GM21825 (cell line): ENCODE data around the gene FBXW2.
"Not testable (repeated sequence)": the region's sequence is repeated elsewhere in the genome, so short reads cannot be mapped to it uniquely, and the experiment has no call there.

Source experiments
- ATAC-seq: cut with Tn5 transposase; IDR thresholded peaks from one replicate; pipeline ENCODE4 v1.9.1; 2021; ENCODE audit warnings: mild to moderate bottlenecking, moderate library complexity; ENCODE audit not compliant: unreplicated experiment

The FBXW2 gene, protein sequence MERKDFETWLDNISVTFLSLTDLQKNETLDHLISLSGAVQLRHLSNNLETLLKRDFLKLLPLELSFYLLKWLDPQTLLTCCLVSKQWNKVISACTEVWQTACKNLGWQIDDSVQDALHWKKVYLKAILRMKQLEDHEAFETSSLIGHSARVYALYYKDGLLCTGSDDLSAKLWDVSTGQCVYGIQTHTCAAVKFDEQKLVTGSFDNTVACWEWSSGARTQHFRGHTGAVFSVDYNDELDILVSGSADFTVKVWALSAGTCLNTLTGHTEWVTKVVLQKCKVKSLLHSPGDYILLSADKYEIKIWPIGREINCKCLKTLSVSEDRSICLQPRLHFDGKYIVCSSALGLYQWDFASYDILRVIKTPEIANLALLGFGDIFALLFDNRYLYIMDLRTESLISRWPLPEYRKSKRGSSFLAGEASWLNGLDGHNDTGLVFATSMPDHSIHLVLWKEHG

GRCh38 chr9:120792898-120793765, at the start of gene FBXW2:
Gene FBXW2 (minus strand): TSS chr9:120793416. CDS start chr9:120788258, 5,158 bp downstream.
- ATAC-seq = peak; percentile 93

DNA sequence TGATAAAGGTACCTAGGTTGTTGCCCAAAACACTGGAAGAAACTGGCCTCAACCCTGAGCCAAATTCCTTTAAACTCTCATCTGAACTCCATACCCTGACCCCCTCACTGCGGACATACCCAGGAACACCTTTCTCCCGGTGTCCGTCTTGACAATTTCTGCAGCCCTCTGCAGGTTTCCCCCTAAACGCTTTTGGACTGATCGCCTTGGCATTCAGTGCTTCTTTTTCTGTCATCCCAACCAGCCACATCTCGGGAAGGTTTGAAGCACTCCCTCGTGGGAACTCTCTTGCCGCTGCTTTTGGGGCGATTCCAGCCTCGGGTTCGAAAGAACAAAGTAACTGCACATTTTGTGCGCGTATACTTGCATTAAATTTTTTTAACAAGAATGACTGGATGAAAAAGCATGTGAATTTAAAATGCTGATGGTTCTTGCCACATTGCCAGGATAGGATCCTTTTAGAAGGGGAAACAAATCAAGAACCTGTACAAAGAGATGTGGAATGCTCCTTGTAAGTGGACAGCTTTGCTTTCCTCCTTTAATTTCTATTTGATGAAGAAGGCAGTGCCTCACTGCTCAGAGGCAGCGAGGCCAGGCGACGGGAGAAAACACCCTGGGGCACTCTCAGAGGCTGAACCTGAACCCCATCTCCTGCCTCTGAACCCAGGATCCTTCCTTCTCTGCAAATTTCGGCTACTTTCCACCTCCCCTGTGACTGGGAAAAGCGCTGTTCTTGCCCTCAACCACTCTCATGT, 48.9 kb upstream of the FBXW2 start:
- no peak for ATAC-seq

GRCh38 chr9:120839146-120839545, 45.9 kb upstream of the FBXW2 start:
- no peak for ATAC-seq

DNA sequence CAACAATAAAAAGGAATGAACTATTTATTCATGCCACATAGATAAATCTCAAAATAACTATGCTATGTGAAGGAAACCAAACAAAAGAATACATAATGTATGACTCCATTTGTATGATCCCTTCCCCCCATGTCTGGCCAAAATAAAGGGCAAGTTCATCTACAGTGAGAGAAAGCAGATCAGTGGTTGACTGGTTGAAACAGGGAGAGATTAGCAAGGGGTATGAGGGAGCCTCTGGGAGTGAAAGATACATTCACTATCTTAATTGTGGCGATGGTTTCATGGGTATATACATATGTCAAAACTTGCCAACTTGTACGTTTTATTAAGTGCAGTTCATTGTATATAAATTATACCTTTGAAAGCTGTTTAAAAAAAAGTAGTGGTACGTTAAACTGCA, 44.7 kb upstream of the FBXW2 start:
- no peak for ATAC-seq

GRCh38 chr9:120833325-120833724, 40.1 kb upstream of the FBXW2 start:
- ATAC-seq = no peak

DNA sequence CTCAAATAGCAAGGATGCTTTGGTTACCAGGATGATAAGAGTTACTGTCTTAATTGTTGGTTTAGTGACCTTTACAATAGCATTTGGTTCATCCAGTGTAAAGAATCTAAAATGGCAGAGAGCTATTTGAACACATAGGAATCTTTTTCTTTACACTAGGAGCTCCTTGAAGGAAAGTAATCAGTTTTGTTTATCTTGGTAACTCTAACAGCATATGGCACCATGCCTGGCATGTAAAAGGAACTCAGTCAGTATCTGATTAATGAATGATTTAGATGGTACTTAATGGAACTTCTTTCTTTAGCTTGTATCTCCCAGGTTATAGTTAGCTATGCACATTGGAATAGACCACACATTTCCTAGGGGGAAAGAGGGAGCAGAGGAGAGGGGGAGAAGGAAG, 39.6 kb upstream of the FBXW2 start:
- no peak for ATAC-seq

- no peak for ATAC-seq
Measured at GRCh38 chr9:120830865-120831264, 37.6 kb upstream of the FBXW2 start.

DNA sequence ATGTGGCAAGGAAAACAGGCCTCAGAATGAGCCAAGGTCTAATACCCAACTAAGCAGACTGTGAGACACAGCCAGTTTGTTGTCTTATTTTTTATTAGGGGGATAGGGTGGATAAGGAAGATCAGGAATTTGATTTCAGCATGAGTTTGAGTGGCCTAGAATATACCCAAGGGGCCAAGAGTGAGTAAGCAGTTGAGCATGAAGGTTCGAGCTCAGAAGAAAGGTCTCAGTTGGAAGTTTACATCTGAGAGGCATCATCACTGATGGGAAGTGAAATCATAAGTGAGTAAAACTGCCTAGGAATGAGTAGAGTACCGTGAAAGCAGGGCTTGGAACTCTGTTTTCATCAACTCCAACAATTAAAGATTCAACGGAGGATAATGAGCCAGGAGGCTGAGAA, 36.9 kb upstream of the FBXW2 start:
- ATAC-seq = no peak

GRCh38 chr9:120829650-120830049, 36.4 kb upstream of the FBXW2 start:
- ATAC-seq = no peak

DNA sequence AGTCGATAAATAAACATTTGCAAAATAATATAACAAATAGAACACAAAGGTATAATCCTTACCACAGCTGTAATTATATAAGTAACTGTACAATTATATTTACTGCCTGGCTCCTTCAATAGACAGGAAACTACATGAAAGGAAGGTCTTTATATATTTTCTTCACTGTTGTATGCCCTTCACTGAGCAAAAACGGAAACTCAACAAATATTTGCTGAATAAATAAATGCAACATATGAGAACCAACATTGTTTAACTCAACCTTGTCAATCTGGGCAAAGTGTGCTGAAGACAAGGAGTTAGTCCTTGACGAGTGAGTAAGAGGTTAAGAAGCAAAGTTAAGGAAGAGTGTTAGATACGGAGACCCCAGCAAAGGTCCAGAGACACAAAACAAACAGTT, 26.9 kb upstream of the FBXW2 start:
- no peak for ATAC-seq

DNA sequence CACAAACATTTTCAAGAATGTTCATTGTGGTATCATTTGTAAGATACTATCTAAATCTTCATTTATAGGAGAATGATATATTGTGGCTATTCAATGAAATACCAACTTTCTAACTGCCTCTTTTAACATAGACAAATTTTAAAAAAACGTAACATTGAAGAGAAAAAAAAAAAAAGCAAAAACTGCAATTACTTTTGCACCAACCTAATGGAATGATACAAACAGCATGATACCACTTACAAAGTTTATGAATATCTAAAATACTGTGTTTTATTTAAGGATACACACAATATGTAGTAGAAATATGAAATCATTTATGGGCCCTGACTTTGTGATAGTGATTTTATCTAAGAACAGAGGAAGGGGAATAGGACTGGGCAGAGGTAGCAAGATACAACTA, 25.4 kb upstream of the FBXW2 start:
- no peak for ATAC-seq

DNA sequence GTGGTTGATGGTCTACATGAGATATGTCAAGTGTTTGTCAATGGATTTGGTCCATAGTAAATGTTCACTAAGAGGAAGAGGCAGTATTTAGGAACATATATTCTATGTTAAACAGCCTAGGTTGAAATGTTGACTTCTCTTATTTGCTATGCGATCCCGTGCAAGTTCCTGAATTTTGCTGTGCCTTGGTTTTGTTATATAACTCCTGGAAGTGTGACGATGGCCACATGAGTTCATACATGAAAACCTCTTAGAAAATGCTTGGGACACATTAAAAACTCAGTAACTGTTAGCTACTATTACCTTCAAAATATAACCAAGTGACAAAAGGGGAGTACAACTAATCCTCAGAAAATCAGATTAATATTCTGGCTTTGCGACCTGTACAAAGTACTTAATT, 21.9 kb upstream of the FBXW2 start:
- ATAC-seq = no peak

DNA sequence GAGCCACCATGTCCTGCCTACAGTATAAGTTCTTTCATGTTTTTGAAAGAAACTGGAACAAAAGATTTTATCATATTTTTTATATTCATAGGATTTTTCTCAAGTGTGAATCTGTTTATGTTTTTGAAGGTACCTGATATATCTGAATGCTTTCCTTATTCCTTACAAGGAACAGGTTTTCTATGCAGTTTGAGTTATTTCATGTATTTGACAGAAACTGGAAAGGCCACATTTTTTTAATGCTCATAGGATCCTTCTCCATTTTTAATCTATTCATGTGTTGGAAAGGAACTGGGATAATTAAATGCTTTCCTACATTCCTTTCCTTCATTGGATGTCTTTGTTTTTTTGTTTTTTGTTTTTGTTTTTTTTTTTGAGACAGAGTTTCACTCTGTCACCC, 15.7 kb upstream of the FBXW2 start:
- no peak for ATAC-seq

DNA sequence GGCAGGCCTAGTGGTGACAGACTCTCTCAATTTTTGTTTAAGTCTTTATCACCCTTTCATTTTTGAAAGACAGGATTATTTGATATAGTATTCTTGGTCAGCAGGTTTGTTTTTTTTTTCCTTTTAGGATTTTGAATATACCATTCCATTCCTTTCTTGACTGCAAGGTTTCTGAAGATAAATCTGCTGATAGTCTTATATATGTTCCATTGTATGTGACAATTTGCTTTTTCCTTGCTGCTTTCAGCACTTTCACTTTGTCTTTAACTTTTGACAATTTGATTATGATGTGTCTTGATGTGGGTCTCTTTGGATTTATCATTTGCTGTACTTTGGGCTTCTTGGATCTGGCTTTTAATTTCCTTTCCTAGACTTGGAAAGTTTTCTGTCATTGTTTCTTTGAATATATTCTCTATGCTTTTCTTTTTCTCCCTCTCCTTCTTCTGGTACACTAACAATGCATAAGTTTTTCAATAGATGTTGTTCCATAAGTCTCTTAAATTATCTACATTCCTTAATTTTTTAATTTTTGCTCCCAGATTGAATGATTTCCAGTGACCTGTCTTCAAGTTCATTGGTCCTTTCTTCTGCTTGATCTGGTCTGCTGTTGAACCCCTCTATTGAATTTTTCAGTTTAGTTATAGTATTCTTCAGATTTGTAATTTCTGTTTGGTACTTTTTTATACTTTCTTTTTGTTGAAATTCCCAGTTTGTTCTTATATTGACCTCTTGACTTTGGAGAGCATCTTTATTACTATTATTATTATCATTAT, 14.6 kb upstream of the FBXW2 start:
- ATAC-seq = no peak

DNA sequence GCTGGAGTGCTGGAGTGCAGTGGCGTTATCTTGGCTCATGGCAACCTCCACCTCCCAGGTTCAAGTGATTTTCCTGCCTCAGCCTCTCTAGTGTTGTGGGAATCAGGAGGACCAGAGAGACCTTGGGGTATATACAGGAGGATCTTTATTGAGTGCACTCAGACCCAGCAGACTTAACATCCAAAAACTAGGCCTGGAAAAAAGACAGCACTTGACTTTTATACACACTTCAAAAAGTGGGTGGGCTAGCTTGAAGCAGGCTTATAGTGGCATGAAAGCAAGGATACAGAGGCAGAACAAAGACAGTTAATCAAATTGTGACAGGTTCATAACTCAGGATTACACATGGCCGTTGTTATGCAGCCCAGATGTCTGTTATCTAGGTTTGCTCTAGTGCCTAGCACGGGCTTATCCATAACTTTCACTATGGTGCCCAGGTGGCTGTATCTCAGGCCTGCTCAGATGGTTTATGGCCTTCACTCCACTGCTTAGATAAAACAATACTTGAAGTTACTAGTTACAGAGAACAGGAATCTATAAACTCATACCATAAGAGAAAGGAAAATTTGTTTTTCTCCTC, 11.7 kb upstream of the FBXW2 start:
- ATAC-seq = not testable (repeated sequence)

DNA sequence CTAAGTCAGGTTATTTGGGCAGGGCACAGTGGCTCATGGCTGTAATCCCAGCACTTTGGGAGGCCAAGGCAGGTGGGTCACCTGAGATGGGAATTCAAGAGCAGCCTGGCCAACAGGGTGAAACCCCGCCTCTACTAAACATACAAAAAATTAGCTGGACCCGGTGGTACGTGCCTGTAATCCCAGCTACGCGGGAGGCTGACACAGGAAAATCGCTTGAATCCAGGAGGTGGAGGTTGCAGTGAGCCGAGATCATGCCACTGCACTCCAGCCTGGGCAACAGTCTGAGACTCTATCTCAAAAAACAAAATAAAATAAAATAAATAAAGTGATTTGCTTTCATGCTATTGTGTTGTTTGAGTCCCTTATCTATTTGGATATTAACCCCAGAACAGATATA, 8.2 kb upstream of the FBXW2 start:
- no peak for ATAC-seq

GRCh38 chr9:120791161-120791560, 2.1 kb downstream of the FBXW2 start:
- ATAC-seq = no peak

GRCh38 chr9:120787933-120788332, 5.3 kb downstream of the FBXW2 start:
- ATAC-seq = no peak

- no peak for ATAC-seq
Measured at GRCh38 chr9:120783602-120784047, 9.6 kb downstream of the FBXW2 start.

DNA sequence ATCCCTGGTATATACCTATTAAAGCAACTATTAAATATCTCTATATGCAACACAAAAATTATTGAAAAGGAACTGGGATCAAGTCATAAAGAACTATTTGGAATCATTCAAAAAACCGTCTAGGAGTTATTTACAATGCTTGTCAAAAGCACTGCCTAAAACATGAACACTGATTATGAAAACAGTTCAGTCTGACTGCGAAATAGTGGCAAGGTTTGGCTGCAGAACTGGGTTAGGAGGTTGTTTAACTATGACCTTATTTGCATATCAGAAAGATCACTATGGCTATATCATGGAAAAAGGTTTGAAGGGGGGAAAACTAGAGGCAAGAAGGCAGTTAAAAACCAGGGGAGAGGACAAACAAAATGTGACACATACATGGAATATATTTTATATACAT, 12.0 kb downstream of the FBXW2 start:
- no peak for ATAC-seq
